Subcutaneous adipose tissue (tissue), 4 donors: ENCODE measurements around the gene FANK1. TPM values are rescaled to one million over a fixed set of nuclear protein-coding genes. Genes with fewer than 3 reads are reported as not detected.

ENCODE experiments used
- small RNA-seq: library from RNA; depleted of rRNA; stranded (forward); fragments of <200 nt; gene quantifications from one replicate; pipeline ENCODE3, GENCODE V24; 2016
- total RNA-seq, 4 donors: library from RNA; depleted of rRNA; stranded (reverse); fragments of >200 nt; gene quantifications; one replicate each; pipeline ENCODE4 v1.1.0, GENCODE V29; 2016
- TF ChIP-seq, protein P1 (sequence below): fragments of 450-650 bp; IDR thresholded peaks from one replicate; pipeline ENCODE4 v1.5.1; 2016; ENCODE audit warnings: low read depth, mild to moderate bottlenecking, control low read depth, antibody characterized with exemption, moderate library complexity

The FANK1 gene
- total RNA-seq, 4 donors from 2014 or later, result 0.44 to 4.6 (median 2.2) TPM

- TF ChIP-seq, protein P1, sequence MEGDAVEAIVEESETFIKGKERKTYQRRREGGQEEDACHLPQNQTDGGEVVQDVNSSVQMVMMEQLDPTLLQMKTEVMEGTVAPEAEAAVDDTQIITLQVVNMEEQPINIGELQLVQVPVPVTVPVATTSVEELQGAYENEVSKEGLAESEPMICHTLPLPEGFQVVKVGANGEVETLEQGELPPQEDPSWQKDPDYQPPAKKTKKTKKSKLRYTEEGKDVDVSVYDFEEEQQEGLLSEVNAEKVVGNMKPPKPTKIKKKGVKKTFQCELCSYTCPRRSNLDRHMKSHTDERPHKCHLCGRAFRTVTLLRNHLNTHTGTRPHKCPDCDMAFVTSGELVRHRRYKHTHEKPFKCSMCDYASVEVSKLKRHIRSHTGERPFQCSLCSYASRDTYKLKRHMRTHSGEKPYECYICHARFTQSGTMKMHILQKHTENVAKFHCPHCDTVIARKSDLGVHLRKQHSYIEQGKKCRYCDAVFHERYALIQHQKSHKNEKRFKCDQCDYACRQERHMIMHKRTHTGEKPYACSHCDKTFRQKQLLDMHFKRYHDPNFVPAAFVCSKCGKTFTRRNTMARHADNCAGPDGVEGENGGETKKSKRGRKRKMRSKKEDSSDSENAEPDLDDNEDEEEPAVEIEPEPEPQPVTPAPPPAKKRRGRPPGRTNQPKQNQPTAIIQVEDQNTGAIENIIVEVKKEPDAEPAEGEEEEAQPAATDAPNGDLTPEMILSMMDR, result no peak
Measured at GRCh38 chr10:126057494-126057893, 161.1 kb downstream of the FANK1 start.

DNA sequence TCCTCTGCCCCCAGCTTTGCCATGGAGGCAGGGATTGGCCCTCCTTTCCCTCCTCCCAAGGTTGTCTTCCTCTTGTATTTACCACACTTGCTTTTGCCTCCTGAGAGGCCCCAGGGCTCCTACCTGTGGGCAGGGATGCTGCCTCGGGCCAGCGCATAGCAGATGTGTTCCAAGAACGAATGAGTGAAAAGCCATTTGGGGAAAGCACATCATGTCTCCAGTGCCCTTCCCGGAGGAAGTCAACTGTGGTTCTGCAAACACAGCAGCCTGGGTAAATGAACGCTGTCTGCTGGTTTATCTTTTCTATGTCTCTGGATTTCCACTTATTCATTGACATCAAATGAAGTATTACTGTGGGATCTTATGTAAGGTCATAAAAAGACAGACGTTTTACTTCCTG, 161.7 kb downstream of the FANK1 start:
- TF ChIP-seq, protein P1, result no peak

GRCh38 chr10:126058507-126058906, 162.1 kb downstream of the FANK1 start:
- TF ChIP-seq, protein P1, result no peak

Small RNAs within 50 kb of the gene (small RNA-seq; reads per million reads assigned to genes)
- gene GNG10P1, result not detected
- gene RF00017, result not detected
- not detected for gene RNU2-42P

Other genes starting within 250 kb of the FANK1 start
- gene TEX36, start 213.4 kb upstream of the FANK1 start, total RNA-seq, result not detected
- gene EDRF1, start 176.9 kb upstream of the FANK1 start, total RNA-seq, result 10 to 100 TPM; 19.2 to 30.1 (median 24.9) TPM
- gene MMP21, start 120.7 kb upstream of the FANK1 start, total RNA-seq, result under 1 TPM in 1 of 4 donors, not detected in 3; 0.51 TPM
- 10 to 100 TPM; 26.2 to 48.8 (median 46.6) TPM for gene UROS, start 73.3 kb upstream of the FANK1 start, total RNA-seq
- 10 to 100 TPM; 33.7 to 82.5 (median 45.9) TPM for gene BCCIP, start 73.0 kb upstream of the FANK1 start, total RNA-seq
- 10 to 100 TPM; 21.1 to 37.9 (median 21.8) TPM for gene DHX32, start 15.3 kb upstream of the FANK1 start, total RNA-seq